ENCODE results near the gene BANK1. TPM values are rescaled to one million over a fixed set of nuclear protein-coding genes. Genes with fewer than 3 reads are reported as not detected.

The BANK1 gene
- total and polyA plus RNA-seq, 2 of the 8 experiments (the other 6 are each of a cell fraction or from before 2014, with no cell fraction given) = 0.59 to 0.93 TPM

GRCh38 chr4:101833480-101833879, 43.0 kb downstream of the BANK1 start (continued):
- TF ChIP-seq CHD7 (IDR thresholded peaks at IDR 0.05; ENCODE audit: insufficient replicate concordance, low read length) (no peak), EZH2 (IDR thresholded peaks at IDR 0.05; ENCODE audit: low read depth, low read length, severe bottlenecking) (no peak), JUN (IDR thresholded peaks at IDR 0.05; ENCODE audit: low read depth, low read length) (no peak), CHD1 (IDR thresholded peaks at IDR 0.05; ENCODE audit: low read depth, low read length) (no peak), TCF12 (IDR thresholded peaks at IDR 0.05; ENCODE audit: low read depth, low read length) (no peak), TEAD4 (IDR thresholded peaks at IDR 0.05; ENCODE audit: low read depth, low read length) (no peak), RFX5 (IDR thresholded peaks at IDR 0.05; ENCODE audit: borderline replicate concordance, low read depth, low read length) (no peak), POLR2A (IDR thresholded peaks at IDR 0.05; ENCODE audit: control extremely low read depth in 1 of 2, low read depth in 2 of 2, low read length in 2 of 2) (no peak), SP2 (IDR thresholded peaks at IDR 0.05; ENCODE audit: low read length) (no peak), KDM5A (IDR thresholded peaks at IDR 0.05; ENCODE audit: low read length) (no peak), SUZ12 (IDR thresholded peaks at IDR 0.05; ENCODE audit: low read length) (no peak)
- TF ChIP-seq, protein P1, sequence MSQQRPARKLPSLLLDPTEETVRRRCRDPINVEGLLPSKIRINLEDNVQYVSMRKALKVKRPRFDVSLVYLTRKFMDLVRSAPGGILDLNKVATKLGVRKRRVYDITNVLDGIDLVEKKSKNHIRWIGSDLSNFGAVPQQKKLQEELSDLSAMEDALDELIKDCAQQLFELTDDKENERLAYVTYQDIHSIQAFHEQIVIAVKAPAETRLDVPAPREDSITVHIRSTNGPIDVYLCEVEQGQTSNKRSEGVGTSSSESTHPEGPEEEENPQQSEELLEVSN (IDR thresholded peaks at IDR 0.05) = no peak
